GM21576 (cell line): ENCODE results near the gene RSRC2.
"Not testable (repeated sequence)": the region's sequence is repeated elsewhere in the genome, so short reads cannot be mapped to it uniquely, and the experiment has no call there.

Experiments
- ATAC-seq: cut with Tn5 transposase; IDR thresholded peaks from one replicate; pipeline ENCODE4 v1.9.1; 2021; ENCODE audit warnings: mild to moderate bottlenecking, moderate library complexity; ENCODE audit not compliant: unreplicated experiment

Gene RSRC2

GRCh38 chr12:122519418-122519817 is 7.3 kb downstream of the RSRC2 start:
- no peak for ATAC-seq

- ATAC-seq: no peak
Measured at GRCh38 chr12:122518908-122519307, 7.8 kb downstream of the RSRC2 start.

DNA sequence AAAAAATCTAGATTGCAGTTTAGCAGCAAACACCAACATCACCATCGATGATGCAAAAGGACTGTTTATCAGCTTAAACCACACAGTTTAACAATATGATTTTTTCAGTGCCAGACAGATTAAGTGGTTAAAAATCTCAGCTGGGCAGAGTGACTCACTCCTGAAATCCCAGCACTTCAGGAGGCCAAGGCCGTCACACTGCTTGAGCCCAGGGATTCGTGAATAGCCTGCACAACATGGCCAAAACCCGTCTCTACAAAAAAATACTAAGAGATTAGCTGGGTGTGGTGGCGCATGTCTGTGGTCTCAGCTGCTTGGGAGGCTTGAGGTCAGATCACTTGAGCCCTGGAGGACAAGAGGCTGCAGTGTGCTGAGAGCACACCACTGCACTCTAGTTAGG is 8.9 kb downstream of the RSRC2 start:
- ATAC-seq: no peak

DNA sequence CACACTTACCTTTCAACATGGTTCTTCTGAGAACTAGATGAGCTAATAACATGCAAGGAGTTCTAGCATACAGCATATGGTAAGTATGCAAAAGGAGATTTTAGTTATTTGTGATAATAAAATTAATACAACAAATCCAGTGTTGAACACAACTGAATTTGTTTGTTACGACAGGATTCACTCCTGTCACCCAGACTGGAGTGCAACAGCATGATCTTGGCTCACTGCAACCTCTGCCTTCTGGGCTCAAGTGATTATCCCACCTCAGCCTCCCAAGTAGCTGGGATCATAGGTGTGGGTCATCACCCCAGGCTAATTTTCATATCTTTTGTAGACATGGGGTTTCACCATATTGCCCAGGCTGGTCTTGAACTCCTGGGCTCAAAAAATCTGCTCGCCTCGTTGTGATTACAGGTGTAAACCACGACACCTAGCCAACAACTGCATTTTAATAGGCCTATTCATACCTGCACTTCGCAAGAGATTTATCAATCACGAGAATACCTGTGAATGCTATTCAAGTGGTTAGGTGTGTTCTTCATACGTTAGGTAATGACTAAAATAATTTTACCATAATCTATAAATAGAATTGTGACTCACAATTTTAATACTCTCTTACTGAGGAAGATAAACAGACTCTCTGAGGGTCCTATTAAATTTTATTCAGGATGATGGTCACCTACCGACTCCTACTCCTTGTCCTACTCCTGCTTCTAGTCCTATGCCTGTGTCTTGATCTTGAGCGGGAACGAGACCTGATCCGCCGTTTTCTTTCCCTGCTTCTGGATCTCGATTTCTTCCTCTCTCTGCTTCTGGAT is 10.0 kb downstream of the RSRC2 start:
- ATAC-seq: no peak

DNA sequence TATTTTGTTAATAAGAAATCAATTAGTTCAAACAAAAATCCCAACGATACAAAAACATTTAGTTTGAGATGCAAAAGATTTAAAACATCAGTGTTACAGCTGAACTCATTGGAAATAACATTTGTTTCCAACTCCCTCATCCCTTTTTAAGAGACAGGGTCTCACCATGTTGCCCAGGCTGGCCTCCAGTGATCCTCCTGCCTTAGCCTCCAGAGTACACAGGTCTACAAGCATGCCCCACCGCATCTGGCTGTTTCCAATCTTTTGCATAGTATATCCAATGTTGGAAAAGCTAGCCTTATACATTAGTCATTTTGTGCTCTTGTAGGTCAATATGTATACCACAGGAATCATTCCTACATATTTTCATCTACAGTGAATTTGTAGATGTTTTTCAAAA is 11.5 kb downstream of the RSRC2 start:
- no peak for ATAC-seq

DNA sequence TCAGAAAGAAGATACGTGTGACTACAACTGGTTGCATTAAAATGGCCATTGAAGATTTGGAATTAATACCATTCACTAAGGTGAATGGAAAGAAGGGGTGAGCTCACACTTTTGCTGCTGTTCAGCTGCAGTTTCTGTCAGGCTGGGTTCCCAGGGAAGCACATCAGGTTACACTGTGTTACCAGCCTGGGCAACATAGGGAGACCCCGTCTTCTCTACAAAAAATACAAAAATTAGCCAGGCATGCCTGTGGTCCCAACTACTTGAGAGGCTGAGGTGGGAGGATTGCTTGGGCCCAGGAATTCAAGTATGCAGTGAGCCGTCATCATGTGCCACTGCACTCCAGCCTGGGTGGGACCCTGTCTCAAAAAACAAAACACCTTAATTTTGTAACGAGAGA is 13.1 kb downstream of the RSRC2 start:
- ATAC-seq: no peak

GRCh38 chr12:122513028-122513427 is 13.7 kb downstream of the RSRC2 start:
- not testable (repeated sequence) for ATAC-seq

GRCh38 chr12:122508163-122508562 is 18.6 kb downstream of the RSRC2 start:
- ATAC-seq: no peak

- no peak for ATAC-seq
Measured at GRCh38 chr12:122506393-122506938, 20.3 kb downstream of the RSRC2 start.

DNA sequence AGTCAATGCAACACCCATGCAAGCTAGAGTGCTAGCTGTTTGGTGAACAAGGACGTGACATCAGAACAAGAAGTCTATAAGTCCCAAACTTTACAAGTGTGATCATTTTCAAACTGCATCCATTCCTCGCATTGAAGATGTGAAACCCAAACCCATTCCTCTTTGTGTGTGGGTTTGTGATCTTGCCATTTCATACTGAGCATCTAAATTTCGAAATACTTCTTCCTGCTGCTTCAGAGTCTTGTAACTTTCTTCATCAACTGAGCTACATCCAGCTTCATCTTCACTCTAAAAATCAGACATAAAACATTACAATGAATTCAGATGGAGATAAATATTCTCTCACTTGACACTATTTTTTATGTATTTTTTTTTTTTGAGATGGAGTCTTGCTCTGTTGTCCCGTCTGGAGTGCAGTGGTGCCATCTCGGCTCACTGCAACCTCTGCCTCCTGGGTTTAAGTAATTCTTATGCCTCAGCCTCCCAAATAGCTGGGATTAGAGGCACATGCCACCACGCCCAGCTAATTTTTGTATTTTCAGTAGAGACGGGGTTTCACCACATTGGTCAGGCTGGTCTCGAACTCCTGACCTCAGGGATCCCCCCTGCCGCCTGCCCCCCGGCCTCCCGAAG is 21.2 kb downstream of the RSRC2 start:
- no peak for ATAC-seq

DNA sequence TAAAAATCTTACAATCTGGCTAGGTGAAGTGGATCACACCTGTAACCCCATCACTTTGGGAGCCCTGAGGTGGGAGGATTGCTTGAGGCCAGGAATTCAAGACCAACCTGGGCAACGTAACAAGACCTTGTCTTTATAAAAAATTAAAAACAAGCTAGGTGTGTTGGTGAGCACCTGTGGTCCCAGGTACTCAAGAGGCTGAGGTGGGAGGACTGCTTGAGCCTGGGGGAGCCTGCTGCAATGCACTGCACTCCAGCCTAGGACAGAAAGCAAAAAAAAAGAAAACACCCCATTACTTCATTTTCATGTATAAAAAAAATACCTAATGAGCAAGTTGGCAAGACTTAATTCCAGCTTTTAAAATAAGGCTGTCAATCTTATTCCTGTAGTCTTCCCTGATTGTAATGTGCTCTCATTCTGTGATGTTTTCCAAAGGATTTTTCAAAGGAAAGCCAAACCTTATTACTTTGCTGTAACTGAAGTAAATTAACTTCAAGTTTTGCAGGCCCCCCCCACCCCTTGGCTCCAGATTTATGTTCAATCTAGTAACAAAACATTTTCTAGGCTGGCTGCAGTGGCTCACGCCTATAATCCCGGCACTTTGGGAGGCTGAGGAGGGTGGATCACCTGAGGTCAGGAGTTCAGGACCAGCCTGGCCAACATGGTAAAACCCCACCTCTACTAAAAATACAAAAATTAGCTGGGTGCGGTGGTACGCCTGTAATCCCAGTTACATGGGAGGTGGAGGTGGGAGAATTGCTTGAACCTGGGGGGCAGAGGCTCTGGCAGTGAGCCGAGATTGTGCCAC is 22.7 kb downstream of the RSRC2 start:
- no peak for ATAC-seq

GRCh38 chr12:122503147-122503751 is 23.5 kb downstream of the RSRC2 start:
- ATAC-seq: no peak

GRCh38 chr12:122501489-122501989 is 25.2 kb downstream of the RSRC2 start:
- no peak for ATAC-seq

- peak; percentile 88 for ATAC-seq
Measured at GRCh38 chr12:122500685-122501488, 25.8 kb downstream of the RSRC2 start, which contains the start of gene ZCCHC8. TSS of gene ZCCHC8 (minus strand) at chr12:122500932. CDS start at chr12:122500840, 92 bp downstream.

- ATAC-seq: peak; percentile 11
Measured at GRCh38 chr12:122499991-122500684, 26.6 kb downstream of the RSRC2 start.

DNA sequence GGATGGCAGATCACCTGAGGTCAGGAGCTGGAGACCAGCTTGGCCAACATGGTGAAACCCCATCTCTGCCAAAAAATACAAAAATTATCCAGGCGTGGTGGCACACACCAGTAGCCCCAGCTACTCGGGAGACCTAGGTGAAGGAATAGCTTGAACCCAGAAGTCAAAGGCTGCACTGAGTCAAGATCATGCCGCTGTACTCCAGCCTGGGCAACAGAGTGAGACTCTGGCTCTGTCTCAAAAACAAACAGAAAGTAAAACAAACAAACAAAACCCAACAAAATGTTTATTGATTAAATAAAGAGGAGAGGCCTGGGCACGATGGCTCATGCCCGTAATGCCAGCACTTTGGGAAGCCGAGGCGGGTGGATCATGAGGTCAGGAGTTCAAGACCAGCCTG is 31.5 kb downstream of the RSRC2 start:
- no peak for ATAC-seq

- ATAC-seq: not testable (repeated sequence)
Measured at GRCh38 chr12:122493222-122493621, 33.5 kb downstream of the RSRC2 start.

GRCh38 chr12:122491991-122492390 is 34.7 kb downstream of the RSRC2 start:
- ATAC-seq: no peak

- ATAC-seq: no peak
Measured at GRCh38 chr12:122489038-122489437, 37.7 kb downstream of the RSRC2 start.
